OCI-LY3 (cell line): ENCODE results near the gene ARID2.

Experiments used
- H2AFZ ChIP-seq: fragments of 200-600, 300-600 bp; shearing (Covaris generic); 2 replicates; pipeline ENCODE4 v1.6.0; 2014; ENCODE audit warnings: antibody characterized with exemption, low read depth, low read length
- H3K27ac ChIP-seq: fragments of 200-600, 300-600 bp; sonication (generic); 2 replicates; pipeline ENCODE4 v1.5.1; 2014; ENCODE audit warnings: mild to moderate bottlenecking, low read length, moderate library complexity, mixed read lengths
- H3K27me3 ChIP-seq: fragments of 200-600, 300-600 bp; sonication (generic); 2 replicates; pipeline ENCODE4 v1.6.1; 2014; ENCODE audit warnings: low read depth, low read length, mixed read lengths
- H3K36me3 ChIP-seq: fragments of 200-600, 300-600 bp; sonication (generic); replicated peaks from 2 replicates; pipeline ENCODE3; 2014; ENCODE audit warnings: low read depth, low read length, mixed read lengths
- H3K4me1 ChIP-seq: fragments of 300-600, 200-600 bp; sonication (generic); 2 replicates; pipeline ENCODE4 v1.6.1; 2014; ENCODE audit warnings: low read length, mixed read lengths
- H3K4me2 ChIP-seq: fragments of 200-600, 300-600 bp; sonication (generic); 2 replicates; pipeline ENCODE4 v1.6.1; 2014; ENCODE audit warnings: low read length, mixed read lengths
- H3K4me3 ChIP-seq: fragments of 300-600, 200-600 bp; sonication (generic); 2 replicates; pipeline ENCODE4 v1.5.1; 2014; ENCODE audit warnings: antibody characterized with exemption, mild to moderate bottlenecking, low read length, moderate library complexity
- H3K79me2 ChIP-seq: fragments of 300-600, 200-600 bp; shearing (Covaris generic); 2 replicates; pipeline ENCODE4 v1.6.1; 2014; ENCODE audit warnings: mild to moderate bottlenecking, low read length, mixed read lengths
- H3K9ac ChIP-seq: fragments of 300-600, 200-600 bp; shearing (Covaris generic); 2 replicates; pipeline ENCODE4 v1.6.0; 2014; ENCODE audit warnings: mild to moderate bottlenecking, low read length, moderate library complexity
- H3K9me3 ChIP-seq: fragments of 200-600, 300-600 bp; shearing (Covaris generic); 2 replicates; pipeline ENCODE4 v1.6.1; 2014; ENCODE audit warnings: low read length, mixed read lengths; ENCODE audit not compliant: insufficient read depth
- H4K20me1 ChIP-seq: fragments of 200-600, 300-600 bp; sonication (generic); 2 replicates; pipeline ENCODE4 v1.6.1; 2016; ENCODE audit warnings: low read length, mixed read lengths; ENCODE audit not compliant: insufficient read depth
- CTCF ChIP-seq: fragments of 200-600, 300-600 bp; sonication (generic); IDR thresholded peaks from 2 replicates; pipeline ENCODE4 v1.5.1; 2014; ENCODE audit warnings: antibody characterized with exemption, low read length, low read depth
- EZH2phosphoT487 ChIP-seq: fragments of 200-600 bp; shearing (Covaris generic); IDR thresholded peaks from 2 replicates; pipeline ENCODE4 v1.6.1; 2018; ENCODE audit warnings: antibody characterized with exemption, mixed run types, low read depth

ARID2 gene

GRCh38 chr12:45852508-45852907, 123.0 kb downstream of the ARID2 start:
- H4K20me1 ChIP-seq, result no peaks in the 10 kb centered on the region
- H2AFZ ChIP-seq, result no peak overlapping the region
- peaks cover 40% of the 10 kb centered on the region for H3K36me3 ChIP-seq
- H3K4me2 ChIP-seq, result no peak overlapping the region
- no peaks in the 10 kb centered on the region for H3K4me1 ChIP-seq
- no peak overlapping the region for H3K4me3 ChIP-seq
- no peaks in the 10 kb centered on the region for H3K79me2 ChIP-seq
- no peak overlapping the region for H3K27ac ChIP-seq
- H3K9me3 ChIP-seq, result no peaks in the 10 kb centered on the region
- no peaks in the 10 kb centered on the region for H3K27me3 ChIP-seq
- H3K9ac ChIP-seq, result no peak overlapping the region
- TF ChIP-seq CTCF (no peak), EZH2phosphoT487 (no peak)

GRCh38 chr12:45853550-45853949, 124.0 kb downstream of the ARID2 start:
- no peak overlapping the region for H3K9ac ChIP-seq
- no peaks in the 10 kb centered on the region for H3K4me1 ChIP-seq
- H3K9me3 ChIP-seq, result no peaks in the 10 kb centered on the region
- H3K27ac ChIP-seq, result no peak overlapping the region
- TF ChIP-seq CTCF (no peak), EZH2phosphoT487 (no peak)
- no peaks in the 10 kb centered on the region for H3K79me2 ChIP-seq
- no peak overlapping the region for H3K4me3 ChIP-seq
- no peaks in the 10 kb centered on the region for H4K20me1 ChIP-seq
- no peaks in the 10 kb centered on the region for H3K27me3 ChIP-seq
- no peak overlapping the region for H2AFZ ChIP-seq
- H3K36me3 ChIP-seq, result peaks cover 35% of the 10 kb centered on the region
- H3K4me2 ChIP-seq, result no peak overlapping the region

- H3K4me3 ChIP-seq, result no peak overlapping the region
- H3K27me3 ChIP-seq, result no peaks in the 10 kb centered on the region
- no peak overlapping the region for H3K9ac ChIP-seq
- no peak overlapping the region for H3K27ac ChIP-seq
- no peak overlapping the region for H2AFZ ChIP-seq
- TF ChIP-seq EZH2phosphoT487 (no peak), CTCF (no peak)
- no peaks in the 10 kb centered on the region for H3K9me3 ChIP-seq
- H4K20me1 ChIP-seq, result no peaks in the 10 kb centered on the region
- no peak overlapping the region for H3K4me2 ChIP-seq
- H3K36me3 ChIP-seq, result no peaks in the 10 kb centered on the region
- no peaks in the 10 kb centered on the region for H3K4me1 ChIP-seq
- no peaks in the 10 kb centered on the region for H3K79me2 ChIP-seq
Measured at GRCh38 chr12:45863332-45863731, 133.8 kb downstream of the ARID2 start.

GRCh38 chr12:45866299-45866698, 136.8 kb downstream of the ARID2 start:
- Histone ChIP-seq H3K27me3 (no peaks in the 10 kb centered on the region), H4K20me1 (no peaks in the 10 kb centered on the region), H2AFZ (no peak overlapping the region), H3K4me2 (no peak overlapping the region), H3K4me3 (no peak overlapping the region), H3K27ac (no peak overlapping the region), H3K36me3 (no peaks in the 10 kb centered on the region), H3K9me3 (no peaks in the 10 kb centered on the region), H3K9ac (no peak overlapping the region), H3K79me2 (no peaks in the 10 kb centered on the region), H3K4me1 (no peaks in the 10 kb centered on the region)
- TF ChIP-seq EZH2phosphoT487 (no peak), CTCF (no peak)
